Measurements from ENCODE around the gene RELL1. TPM values are rescaled to one million over a fixed set of nuclear protein-coding genes. Genes with fewer than 3 reads are reported as not detected.

RELL1 gene
- total RNA-seq, 1 experiment from 2014 or later = 45.3 TPM

DNA sequence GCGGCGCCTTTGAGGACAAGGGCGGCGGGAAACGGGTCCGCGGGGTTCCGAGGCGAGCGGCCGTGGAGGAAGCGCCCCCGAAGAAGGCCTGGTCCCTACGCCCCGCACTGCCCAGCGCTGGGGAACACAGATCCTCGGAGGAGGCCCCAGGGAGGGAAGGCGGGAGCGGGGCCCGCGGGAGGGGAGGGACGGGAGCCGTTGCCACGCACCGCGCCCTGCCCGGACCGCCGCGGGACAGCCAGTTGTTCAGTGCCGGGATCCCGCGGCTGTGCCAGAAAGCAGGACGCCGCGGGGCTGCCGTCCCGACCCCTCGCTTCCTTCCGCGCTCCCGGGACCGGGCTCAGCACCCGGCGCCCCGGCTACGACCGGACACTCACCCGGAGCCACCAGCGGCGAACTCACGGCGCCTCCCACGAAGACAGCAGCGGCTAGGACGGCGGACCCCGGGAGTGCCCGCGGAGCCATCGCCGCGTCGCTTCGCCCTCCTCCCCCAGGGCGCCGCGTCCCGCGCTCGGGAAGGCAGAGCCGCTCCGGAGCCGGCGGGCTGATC, 278 bp downstream of the RELL1 start:
- intact Hi-C loops (cut with micrococcal nuclease; ENCODE audit: unreplicated experiment) = loop anchor here (1.0 to 5.0 kb wide), 5 partner anchors 43 to 233 kb away; a partner anchor contains a TSS
- Mint-ChIP-seq H3K36me3 (ENCODE audit: insufficient read depth, unreplicated experiment) (peaks cover 27% of the 10 kb centered on the region), H3K27me3 (ENCODE audit: insufficient read depth, unreplicated experiment) (no peaks in the 10 kb centered on the region), H3K27ac (ENCODE audit: unreplicated experiment) (peak overlapping the region; percentile 86), H3K9me3 (ENCODE audit: unreplicated experiment) (no peaks in the 10 kb centered on the region), H3K4me1 (ENCODE audit: low read depth, unreplicated experiment) (peaks cover 13% of the 10 kb centered on the region), H3K4me3 (ENCODE audit: unreplicated experiment) (peak overlapping the region; percentile 75)
- H3K36me3 ChIP-seq (ENCODE audit: control insufficient read depth, insufficient read depth, low read length) = no peaks in the 10 kb centered on the region
- H3K9me3 ChIP-seq = no peaks in the 10 kb centered on the region
- POLR2A ChIA-PET = interaction anchor here (0.6 to 1.1 kb wide), 6 partner anchors 36 to 254 kb away, joined by 3 to 13 read pairs (median 4); partner anchors contain the start of gene PGM2
- CTCF ChIA-PET = interaction anchor here (0.6 to 1.1 kb wide), 8 partner anchors 11 to 988 kb away, joined by 3 to 9 read pairs (median 4); a partner anchor contains a TSS
- no peaks in the 10 kb centered on the region for H3K27me3 ChIP-seq (replicated peaks; ENCODE audit: control insufficient read depth, insufficient read depth, low read length)
- DNase-seq = peak in 1 of 2 experiments; percentile 40
- no TSS peak for BruUV-seq (replicated peaks)
- peaks cover 35% of the 10 kb centered on the region for H3K4me1 ChIP-seq
- peak overlapping the region; percentile 70 for H3K4me3 ChIP-seq (ENCODE audit: low read depth, low read length)
- TF ChIP-seq, protein P1, sequence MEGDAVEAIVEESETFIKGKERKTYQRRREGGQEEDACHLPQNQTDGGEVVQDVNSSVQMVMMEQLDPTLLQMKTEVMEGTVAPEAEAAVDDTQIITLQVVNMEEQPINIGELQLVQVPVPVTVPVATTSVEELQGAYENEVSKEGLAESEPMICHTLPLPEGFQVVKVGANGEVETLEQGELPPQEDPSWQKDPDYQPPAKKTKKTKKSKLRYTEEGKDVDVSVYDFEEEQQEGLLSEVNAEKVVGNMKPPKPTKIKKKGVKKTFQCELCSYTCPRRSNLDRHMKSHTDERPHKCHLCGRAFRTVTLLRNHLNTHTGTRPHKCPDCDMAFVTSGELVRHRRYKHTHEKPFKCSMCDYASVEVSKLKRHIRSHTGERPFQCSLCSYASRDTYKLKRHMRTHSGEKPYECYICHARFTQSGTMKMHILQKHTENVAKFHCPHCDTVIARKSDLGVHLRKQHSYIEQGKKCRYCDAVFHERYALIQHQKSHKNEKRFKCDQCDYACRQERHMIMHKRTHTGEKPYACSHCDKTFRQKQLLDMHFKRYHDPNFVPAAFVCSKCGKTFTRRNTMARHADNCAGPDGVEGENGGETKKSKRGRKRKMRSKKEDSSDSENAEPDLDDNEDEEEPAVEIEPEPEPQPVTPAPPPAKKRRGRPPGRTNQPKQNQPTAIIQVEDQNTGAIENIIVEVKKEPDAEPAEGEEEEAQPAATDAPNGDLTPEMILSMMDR (IDR thresholded peaks at IDR 0.05; ENCODE audit: insufficient read depth in 1 of 2, low read depth in 1 of 2, low read length in 1 of 2, severe bottlenecking in 1 of 2, unreplicated experiment in 1 of 2) = no peak

DNA sequence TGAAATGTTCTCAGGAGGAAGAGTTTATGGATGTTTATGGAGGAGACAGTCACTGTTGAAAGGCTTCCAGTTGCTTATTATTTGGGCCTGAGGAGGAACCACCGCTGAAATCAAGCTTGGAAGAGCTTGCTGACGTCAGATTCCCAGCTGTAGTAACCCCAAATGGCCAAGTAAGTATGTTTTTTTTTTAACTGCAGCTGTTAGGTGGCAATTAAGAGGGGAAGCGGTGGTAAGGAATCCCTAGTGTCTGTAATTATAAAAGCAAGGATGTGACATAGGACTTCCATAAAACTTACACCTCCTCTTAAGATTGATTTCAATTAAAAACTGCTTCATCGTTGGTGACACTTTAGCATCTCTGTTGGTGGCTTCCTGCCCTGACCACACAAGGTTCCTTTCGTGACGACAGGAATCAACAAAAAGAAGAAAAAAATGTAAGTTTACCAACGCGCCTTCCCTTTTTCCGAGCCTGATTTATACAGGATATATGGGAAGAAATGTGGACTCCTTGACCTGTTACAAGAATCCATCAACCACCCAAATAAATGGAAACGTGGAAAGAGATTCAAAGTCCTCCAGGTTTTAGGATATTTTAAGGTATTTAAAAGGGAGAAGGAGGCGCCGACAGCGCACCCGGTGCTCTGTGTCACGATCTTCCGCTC, 884 bp downstream of the RELL1 start:
- H3K27ac Mint-ChIP-seq (ENCODE audit: unreplicated experiment) = peak overlapping the region; percentile 86
- BruUV-seq (replicated peaks) = TSS peak; percentile 51
- peak overlapping the region; percentile 75 for H3K4me3 Mint-ChIP-seq (ENCODE audit: unreplicated experiment)
- peaks cover 13% of the 10 kb centered on the region for H3K4me1 Mint-ChIP-seq (ENCODE audit: low read depth, unreplicated experiment)
- peaks cover 27% of the 10 kb centered on the region for H3K36me3 Mint-ChIP-seq (ENCODE audit: insufficient read depth, unreplicated experiment)
- Histone ChIP-seq H3K36me3 (ENCODE audit: control insufficient read depth, insufficient read depth, low read length) (no peaks in the 10 kb centered on the region), H3K27me3 (replicated peaks; ENCODE audit: control insufficient read depth, insufficient read depth, low read length) (no peaks in the 10 kb centered on the region), H3K4me1 (peaks cover 37% of the 10 kb centered on the region), H3K9me3 (no peaks in the 10 kb centered on the region), H3K4me3 (ENCODE audit: low read depth, low read length) (peak overlapping the region; percentile 70)
- CTCF ChIA-PET = interaction anchor here (1.5 kb wide), 1 partner anchor 232 kb away, joined by 4 read pairs; no protein-coding TSS in a partner anchor
- H3K27me3 Mint-ChIP-seq (ENCODE audit: insufficient read depth, unreplicated experiment) = no peaks in the 10 kb centered on the region
- H3K9me3 Mint-ChIP-seq (ENCODE audit: unreplicated experiment) = no peaks in the 10 kb centered on the region
- POLR2A ChIA-PET = no interaction called here
- TF ChIP-seq, protein P1 (IDR thresholded peaks at IDR 0.05; ENCODE audit: insufficient read depth in 1 of 2, low read depth in 1 of 2, low read length in 1 of 2, severe bottlenecking in 1 of 2, unreplicated experiment in 1 of 2) = no peak
- DNase-seq = no peak
- intact Hi-C loops (cut with micrococcal nuclease; ENCODE audit: unreplicated experiment) = loop anchor here (5.0 kb wide), 1 partner anchor 117 kb away; no protein-coding TSS in a partner anchor

DNA sequence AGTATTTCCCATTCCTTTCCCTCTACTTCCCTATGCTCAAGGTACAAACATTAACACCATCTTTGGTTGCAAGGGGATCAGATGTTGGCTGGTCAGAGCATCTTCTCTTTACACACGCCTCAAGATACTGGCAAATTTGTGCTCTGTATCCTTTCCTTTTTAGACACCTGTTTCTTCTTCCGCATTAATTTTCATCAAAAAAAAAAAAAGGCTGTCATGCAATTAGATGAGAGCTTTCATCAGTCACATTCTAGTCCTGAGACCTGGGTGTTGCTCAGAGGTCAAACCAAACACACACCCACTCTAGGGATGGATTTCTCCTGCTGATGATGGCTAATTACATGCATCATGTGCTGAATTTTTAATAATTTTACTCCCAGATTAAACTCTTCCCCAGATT, 2.0 kb downstream of the RELL1 start:
- Histone ChIP-seq H3K4me3 (ENCODE audit: low read depth, low read length) (no peak overlapping the region), H3K9me3 (no peaks in the 10 kb centered on the region), H3K36me3 (ENCODE audit: control insufficient read depth, insufficient read depth, low read length) (no peaks in the 10 kb centered on the region), H3K4me1 (peaks cover 48% of the 10 kb centered on the region), H3K27me3 (replicated peaks; ENCODE audit: control insufficient read depth, insufficient read depth, low read length) (no peaks in the 10 kb centered on the region)
- Mint-ChIP-seq H3K27ac (ENCODE audit: unreplicated experiment) (peak overlapping the region; percentile 86), H3K4me3 (ENCODE audit: unreplicated experiment) (peak overlapping the region; percentile 75), H3K4me1 (ENCODE audit: low read depth, unreplicated experiment) (peaks cover 13% of the 10 kb centered on the region), H3K9me3 (ENCODE audit: unreplicated experiment) (no peaks in the 10 kb centered on the region), H3K36me3 (ENCODE audit: insufficient read depth, unreplicated experiment) (peaks cover 27% of the 10 kb centered on the region), H3K27me3 (ENCODE audit: insufficient read depth, unreplicated experiment) (no peaks in the 10 kb centered on the region)
- intact Hi-C loops (cut with micrococcal nuclease; ENCODE audit: unreplicated experiment) = no loop called here
- no peak for DNase-seq
- ChIA-PET POLR2A (no interaction called here), CTCF (interaction anchor here (1.5 kb wide), 1 partner anchor 231 kb away, joined by 4 read pairs; no protein-coding TSS in a partner anchor)
- TF ChIP-seq, protein P1 (IDR thresholded peaks at IDR 0.05; ENCODE audit: insufficient read depth in 1 of 2, low read depth in 1 of 2, low read length in 1 of 2, severe bottlenecking in 1 of 2, unreplicated experiment in 1 of 2) = no peak
- BruUV-seq (replicated peaks) = no TSS peak

All from Caco-2 (cell line).